ENCODE measurements around the gene PSG5. TPM values are rescaled to one million over a fixed set of nuclear protein-coding genes. Genes with fewer than 3 reads are reported as not detected.
"Not testable (repeated sequence)": the region's sequence is repeated elsewhere in the genome, so short reads cannot be mapped to it uniquely, and the experiment has no call there.

PSG5 gene
- total RNA-seq, 1 donor from 2014 or later: not detected

DNA sequence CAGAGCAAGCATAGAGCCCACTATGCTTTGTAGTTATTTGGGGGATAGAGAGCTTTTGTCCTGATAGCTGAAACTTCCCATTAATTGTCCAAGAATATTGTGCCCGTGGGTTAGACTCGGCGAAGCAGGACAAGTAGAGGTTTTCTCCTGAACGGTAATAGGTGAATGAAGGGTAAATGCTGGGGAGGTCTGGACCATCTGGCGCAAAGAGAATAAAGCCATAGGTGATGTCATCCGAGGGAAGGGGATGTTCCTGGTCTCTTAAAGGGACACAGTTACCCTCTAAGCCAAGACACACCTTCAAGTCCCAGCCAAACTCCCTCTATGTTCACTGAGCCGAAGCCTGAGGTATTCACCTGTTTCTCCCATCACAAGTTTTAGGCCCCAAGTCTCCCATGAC is 8.1 kb upstream of the PSG5 start:
- intact Hi-C loops (cut with DNase I); DNase-seq; ATAC-seq (ENCODE audit: poor library complexity): not testable (repeated sequence)

DNA sequence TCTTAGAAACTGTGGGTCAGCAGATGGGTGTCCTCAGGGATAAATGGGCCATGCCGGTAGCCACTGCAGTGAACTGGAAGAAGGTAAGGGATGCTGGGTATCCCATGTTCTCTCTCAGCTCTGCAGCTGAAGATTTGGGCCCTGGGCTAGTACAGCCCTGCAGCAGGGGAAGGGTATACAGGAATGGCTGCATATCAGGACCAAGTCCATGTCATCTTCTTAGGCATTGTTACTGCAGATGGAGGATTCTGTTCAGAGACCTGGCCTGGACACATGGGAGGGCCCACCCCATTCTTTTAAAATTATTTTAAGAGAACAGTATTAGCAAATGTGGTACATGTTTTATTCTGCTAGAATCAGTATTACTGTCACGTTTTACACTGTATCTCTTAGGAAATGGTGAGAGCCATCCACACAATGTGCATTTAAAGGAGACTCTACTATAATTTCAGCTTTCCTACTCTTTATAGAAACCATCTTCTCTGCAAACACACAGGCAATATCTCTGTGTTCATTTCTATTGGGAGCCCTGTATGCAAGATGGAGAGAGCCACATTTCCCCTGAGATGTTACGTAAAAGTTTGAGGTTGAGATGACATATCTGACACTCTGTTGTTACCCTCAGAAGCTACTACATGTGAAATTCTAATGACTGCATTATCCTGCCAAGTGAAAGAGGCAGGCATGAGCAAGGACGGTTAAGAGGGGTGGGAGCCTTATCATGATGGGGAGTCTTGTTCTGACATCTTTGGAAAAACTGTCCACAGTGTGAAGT is 6.2 kb upstream of the PSG5 start:
- ATAC-seq (ENCODE audit: poor library complexity); intact Hi-C loops (cut with DNase I): not testable (repeated sequence)

DNA sequence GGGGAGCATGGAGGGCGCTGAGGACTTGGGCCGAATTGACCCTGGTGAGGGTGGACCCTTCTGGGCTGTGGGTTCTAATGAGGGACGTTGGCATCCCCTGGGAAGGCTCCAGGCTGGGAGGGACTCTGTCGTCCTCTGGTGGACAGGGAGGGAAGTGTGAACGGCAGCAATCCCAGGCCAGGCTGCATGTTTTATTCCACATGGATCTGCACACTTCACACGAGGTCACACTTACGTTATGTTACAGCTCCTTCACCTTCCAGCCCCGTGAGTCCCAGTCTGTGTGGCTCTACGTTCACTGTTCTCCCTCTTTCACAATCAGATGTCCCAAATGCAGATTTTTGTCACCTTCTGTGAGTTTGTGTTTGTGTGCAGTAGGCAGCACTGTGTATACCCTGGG is 1.8 kb upstream of the PSG5 start:
- intact Hi-C loops (cut with DNase I); DNase-seq; ATAC-seq (ENCODE audit: poor library complexity): not testable (repeated sequence)

More for the DNA sequence above, 6.2 kb upstream of the PSG5 start:
- not testable (repeated sequence) for DNase-seq

DNA sequence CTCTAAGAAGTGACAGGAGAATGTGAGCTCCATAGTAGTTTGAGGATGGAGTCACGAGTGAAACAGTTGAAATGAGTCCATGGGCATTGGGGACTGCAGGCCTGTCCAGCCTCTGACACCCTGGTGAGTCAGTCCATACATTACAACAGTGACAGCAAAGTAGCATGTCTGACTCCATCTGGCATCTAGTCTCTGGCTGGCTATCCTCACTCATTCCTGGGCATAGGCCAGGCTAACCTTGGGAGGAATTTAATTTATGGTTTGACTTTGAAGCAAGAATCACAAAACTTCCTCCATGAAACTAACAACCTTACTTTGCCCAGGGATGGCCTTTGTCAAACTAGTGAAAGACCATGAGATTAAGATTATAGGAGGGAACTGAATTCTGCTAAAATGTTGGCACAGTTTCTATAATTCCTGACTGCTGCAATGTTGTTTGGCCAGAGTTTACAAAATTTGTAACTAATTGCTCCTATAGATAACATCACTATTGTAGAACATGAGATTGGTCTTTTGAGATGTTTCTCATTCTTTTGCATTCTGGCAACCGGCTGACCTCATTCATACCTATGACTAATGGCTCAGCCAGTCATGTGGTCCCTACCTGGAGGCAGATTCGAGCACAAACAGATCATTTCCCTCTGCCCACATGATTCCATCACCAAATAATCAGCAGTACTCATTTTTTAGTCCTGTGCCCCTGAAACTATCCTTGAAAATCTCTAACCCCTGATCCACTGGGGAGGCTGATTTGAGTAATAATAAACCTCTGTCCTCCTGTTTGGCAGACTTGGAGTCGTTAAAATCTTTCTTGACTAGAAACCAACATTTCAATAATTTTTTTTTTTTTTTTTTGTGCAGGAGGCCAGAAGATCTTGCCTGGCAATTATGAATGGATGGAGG is 4.2 kb downstream of the PSG5 start:
- ATAC-seq (ENCODE audit: poor library complexity); intact Hi-C loops (cut with DNase I); DNase-seq: not testable (repeated sequence)

DNA sequence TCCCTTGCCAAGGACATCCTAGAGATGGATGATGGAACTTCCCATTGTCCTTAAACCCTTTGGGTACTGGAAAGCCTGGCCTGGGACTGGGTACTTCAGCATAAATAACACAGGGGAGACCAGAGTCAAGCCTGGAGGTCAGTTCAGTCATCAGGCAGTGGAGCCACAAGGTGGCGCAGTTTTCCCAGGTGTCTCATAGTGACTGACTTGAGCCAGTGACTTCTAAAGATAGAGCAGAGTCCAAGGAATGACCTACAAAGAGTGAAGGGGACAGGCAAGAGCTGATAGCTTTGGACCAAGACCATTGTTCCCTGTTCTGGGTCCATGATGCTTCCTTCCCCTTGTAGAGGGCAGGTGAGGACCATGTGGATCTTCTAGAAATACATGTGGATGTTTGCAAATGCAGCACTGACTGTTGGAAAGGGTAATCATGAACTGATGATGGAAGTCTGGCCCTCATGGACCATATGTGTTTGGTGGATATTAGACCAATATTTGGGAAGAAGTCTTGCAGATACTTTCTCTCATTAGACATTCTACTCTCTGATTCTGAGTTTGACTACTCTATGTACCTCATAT is 6.7 kb downstream of the PSG5 start:
- DNase-seq; intact Hi-C loops (cut with DNase I); ATAC-seq (ENCODE audit: poor library complexity): not testable (repeated sequence)

DNA sequence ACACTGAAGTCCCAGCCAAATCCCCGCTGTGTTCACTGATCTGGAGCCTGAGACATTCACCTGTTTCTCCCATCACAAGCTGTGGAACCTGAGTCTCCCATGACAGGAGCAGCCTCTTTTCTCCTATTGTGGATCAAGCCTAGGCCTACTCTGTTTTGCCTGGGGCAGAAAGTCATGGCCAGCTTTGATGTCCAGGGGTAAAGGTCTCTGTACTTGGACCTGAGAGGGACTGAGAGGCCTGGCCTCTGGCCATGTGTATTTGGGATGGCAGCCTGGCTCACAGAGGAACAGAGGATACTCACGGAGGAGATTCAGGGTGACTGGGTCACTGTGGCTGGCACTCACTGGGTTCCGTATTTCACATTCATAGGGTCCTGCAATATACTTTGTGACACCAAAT is 7.8 kb downstream of the PSG5 start:
- ATAC-seq (ENCODE audit: poor library complexity); intact Hi-C loops (cut with DNase I); DNase-seq: not testable (repeated sequence)

DNA sequence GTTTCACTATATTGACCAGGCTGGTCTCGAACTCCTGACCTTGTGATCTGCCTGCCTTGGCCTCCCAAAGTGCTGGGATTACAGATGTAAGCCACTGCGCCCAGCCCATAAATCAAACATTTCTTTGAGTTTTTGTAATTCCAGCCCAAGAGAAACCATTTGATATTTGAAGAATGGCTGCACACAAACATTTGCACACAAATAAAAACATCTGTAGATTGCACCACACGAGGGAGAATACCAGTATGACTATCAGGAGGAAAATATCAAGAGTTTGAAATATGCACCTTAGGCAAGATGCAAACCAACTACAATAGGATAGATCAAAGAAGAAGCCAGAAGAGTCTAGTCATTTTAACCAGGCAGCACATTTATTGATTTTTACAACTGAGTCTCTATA is 20.4 kb downstream of the PSG5 start:
- ATAC-seq (ENCODE audit: poor library complexity); intact Hi-C loops (cut with DNase I); DNase-seq: not testable (repeated sequence)

DNA sequence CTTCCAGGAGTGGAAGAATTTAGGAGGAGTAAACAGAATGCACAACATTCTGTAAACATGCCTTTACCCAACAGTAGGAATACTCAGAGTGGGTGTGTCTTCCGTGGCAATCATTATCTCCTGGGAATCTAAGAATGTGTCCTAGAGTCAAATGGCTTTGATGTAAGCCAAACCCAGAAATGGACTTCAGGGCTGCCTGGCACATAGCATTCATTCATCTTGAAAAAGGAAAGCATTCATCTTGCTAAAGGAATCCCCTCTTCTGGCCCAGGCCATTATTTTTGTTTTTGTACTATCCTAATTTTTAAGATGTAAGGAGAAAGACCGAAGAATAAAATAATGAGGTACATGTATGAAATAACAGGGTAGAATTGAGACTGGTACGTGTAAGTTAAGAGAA is 23.2 kb downstream of the PSG5 start:
- DNase-seq; intact Hi-C loops (cut with DNase I); ATAC-seq (ENCODE audit: poor library complexity): not testable (repeated sequence)

DNA sequence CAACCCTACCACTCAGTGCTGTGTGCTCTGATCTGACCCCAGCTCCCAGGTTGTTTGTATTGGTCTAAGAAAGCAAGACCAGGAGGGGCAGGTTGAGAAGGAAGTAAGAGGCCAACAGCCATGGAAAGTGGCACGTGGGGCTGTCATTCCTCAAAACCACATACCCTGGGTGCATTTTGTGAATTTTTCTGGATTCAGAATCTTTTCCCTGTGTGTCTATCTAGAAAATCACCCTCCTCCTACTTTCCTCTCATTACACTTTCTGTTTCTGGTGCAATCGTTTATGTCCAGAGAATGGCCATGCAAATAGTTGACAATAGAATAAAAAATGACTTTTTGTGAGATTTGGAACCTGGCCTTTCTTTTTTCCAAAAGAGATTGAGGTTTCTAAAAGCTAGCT is 24.1 kb downstream of the PSG5 start:
- ATAC-seq (ENCODE audit: poor library complexity); DNase-seq; intact Hi-C loops (cut with DNase I): not testable (repeated sequence)

DNA sequence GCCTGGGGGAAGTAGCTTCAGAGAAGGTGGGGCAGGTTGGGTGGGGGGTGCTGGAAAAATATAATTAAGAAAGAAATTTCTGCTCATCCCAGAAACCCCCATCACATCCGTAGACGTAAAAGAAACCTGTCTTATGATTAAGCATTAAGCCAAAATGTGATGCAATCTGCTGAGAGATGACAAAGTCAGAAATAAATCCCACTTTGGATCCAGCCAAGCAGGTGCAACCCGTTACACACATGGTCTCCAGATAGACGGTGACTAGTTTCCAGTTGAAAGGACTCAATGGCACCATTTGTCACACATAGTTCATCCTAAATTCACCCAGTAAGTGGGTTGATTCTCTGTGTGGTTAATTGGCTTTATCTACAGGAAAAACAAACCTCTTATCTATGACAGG is 34.1 kb downstream of the PSG5 start:
- ATAC-seq (ENCODE audit: poor library complexity) (no peak), DNase-seq (no peak)
- intact Hi-C loops (cut with DNase I): no loop called here

DNA sequence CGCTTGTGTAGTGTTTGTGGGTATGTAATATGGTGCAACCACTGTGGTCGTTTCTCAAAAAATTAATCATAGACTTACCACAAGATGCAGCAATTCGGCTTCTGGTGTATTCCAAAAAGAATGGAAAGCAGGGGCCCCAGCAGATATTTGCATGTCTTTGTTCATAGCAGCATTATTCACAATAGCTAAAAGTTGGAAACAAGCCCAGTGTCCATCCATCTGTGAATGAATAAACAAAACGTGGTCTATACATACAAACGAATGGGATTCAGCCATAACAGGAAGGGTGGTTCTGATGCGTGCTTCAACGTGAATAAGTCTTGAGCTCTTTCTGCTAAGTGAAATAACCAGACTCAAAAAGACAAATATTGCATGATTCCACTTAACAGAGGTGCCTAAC is 36.5 kb downstream of the PSG5 start:
- intact Hi-C loops (cut with DNase I); DNase-seq; ATAC-seq (ENCODE audit: poor library complexity): not testable (repeated sequence)

DNA sequence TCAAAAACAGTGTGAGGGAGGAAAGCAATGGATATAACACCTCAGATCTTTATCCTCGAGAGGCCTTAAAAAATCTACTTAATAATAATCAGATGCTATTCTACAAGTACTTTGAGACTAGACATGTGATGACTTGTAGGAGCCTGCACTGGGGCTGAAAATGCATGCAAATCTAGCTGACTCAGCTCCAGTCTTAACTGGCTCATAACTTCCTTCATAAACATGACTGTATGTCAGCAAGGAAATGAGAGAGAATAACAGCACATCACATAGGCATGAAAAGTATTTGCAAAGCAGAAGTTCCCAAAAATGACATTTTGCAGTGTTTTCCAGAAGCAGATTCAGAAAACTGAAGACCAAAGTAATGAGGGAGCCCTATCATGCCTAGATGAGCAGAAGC is 38.1 kb downstream of the PSG5 start:
- intact Hi-C loops (cut with DNase I): no loop called here

DNA sequence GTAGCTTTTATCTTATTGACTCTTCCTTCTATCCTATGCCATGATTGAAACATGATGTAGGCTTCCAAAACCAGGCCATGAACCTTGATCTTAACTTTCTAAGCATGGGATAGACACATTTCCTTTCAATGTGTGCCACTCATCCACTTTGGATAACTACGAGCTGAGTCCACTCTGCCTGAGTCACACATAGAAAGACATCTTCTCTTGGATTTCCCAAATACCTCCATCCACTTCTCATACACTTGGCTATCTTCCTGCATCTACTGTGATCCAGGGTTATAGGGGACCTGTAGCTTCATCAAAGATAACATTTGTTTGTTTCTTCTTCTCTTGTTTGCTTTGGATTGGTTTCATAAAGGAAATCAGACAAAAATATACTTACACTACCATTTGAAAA is 44.6 kb downstream of the PSG5 start:
- intact Hi-C loops (cut with DNase I); DNase-seq; ATAC-seq (ENCODE audit: poor library complexity): not testable (repeated sequence)

More for the DNA sequence above, 38.1 kb downstream of the PSG5 start:
- ATAC-seq (ENCODE audit: poor library complexity) (no peak), DNase-seq (no peak)

DNA sequence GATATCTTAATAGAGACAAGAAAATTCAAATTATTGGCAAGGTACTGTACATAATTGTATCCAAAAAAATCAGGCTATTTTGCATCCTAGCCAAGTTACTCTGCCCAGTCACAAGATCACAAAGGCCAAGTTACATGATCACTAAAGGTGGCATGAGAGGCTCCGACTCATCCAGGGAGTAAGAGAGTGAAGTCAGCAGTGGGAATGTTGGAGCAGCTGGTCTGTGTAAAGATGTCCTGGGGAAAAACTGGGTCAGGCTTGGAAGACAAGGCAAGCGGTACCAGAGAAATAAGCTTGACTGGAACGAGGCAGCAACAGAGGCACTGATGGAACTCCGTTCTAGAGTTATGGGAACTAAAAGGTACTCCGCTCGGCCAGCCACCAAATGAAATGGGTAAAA is 53.6 kb downstream of the PSG5 start:
- ATAC-seq (ENCODE audit: poor library complexity): no peak
- no peak for DNase-seq
- intact Hi-C loops (cut with DNase I): no loop called here

DNA sequence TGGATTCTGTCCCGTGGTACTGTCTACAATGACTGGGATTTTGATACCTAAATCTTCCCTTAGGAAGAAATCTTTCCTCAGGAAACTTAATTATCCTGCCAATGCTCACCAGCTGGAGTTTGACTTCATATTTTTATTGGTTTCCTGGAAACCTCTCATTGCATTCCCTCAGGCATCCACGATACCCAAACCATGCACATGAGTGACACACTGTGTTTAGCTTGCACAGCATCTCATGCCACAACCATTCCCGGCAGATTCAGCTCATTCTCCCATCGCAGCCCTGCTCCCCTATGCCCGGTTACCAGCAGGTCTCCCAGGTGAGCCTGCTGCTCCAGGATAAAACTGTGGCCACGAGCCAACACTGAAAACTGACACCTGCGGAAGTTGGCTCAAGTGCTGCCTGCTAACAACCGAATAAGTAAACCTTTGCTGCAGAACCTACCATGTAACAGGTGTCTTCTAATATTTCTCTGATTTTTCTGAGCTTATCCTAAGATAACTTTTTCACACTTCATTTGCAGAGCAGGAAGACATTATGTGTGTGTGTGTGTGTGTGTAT is 55.0 kb downstream of the PSG5 start:
- intact Hi-C loops (cut with DNase I); DNase-seq; ATAC-seq (ENCODE audit: poor library complexity): not testable (repeated sequence)

DNA sequence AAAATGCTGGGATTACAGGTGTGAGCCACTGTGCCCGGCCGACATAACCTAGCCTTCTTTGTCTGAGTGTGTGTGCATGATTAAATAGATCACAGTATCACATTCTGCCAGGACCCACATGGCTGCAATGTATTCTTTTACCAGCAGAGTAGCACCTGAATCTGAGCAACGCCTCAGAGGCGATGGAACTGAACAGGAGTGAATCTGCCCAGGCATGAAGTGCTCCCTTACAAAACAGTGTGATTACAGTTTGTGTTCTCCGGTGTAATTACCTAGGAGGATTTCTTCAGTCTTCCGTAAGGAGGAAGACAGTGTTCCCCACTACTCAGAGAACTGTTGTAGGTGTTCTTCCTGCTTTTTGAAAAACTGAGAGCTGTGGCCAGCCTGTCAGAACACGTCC is 57.1 kb downstream of the PSG5 start:
- ATAC-seq (ENCODE audit: poor library complexity); DNase-seq; intact Hi-C loops (cut with DNase I): not testable (repeated sequence)

DNA sequence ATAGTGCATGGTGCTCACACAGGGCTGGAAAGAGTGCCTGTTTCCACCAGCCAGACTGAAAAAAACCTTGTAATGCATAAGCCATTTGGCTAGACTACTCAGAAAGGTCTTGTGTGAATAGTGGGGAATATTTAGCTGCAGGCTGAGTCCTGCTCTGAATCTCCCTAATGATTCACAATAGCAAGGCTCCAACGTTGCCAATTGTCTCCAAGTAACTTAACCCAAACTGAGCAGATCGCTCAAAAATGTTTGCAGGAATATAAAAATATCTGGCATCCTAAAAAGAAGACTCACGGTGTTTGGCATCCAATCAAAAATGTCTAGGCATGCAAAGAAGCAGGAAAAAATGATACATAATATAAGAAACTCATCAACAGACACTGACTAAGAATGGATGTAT is 59.0 kb downstream of the PSG5 start:
- ATAC-seq (ENCODE audit: poor library complexity); DNase-seq; intact Hi-C loops (cut with DNase I): not testable (repeated sequence)

DNA sequence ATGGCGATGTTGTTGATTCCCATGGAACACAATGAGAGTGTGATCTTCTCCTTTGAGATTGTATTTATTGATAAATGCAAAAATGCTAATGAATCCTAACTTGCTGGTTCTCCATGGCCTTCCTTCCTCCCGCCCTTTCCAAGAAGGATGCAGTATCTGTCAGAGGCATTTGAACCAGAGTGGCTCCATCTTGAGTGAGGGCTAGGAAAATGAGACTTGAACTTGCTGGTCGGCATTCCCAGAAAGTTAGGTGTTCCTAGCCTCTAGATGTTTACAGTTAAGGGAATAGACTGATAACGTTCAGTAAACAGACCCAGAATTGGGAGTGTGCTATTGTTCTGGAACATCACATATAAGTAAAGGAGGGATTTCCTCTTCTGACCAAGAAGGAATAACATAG is 59.6 kb downstream of the PSG5 start:
- intact Hi-C loops (cut with DNase I): no loop called here
- DNase-seq (no peak), ATAC-seq (ENCODE audit: poor library complexity) (no peak)

DNA sequence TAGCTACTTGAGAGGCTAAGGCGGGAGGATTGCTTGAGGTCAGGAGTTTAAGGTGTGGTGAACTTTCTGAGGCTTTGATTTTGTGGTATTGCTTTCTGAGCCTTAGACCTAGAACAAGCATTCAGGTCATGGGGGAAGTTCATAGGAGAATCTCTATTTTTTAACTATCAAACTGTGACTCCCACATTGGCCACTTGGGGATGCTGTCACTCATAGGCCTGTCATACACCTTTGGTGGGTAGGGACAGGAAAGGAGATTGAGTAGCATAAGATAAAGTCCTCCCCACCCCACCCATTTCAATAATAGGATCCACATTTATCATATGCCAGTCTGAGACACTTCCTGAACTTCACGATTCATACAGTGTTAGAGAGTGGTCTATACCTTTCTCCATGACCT is 62.0 kb downstream of the PSG5 start:
- no peak for ATAC-seq (ENCODE audit: poor library complexity)
- no peak for DNase-seq
- intact Hi-C loops (cut with DNase I): no loop called here

All from Right ventricle myocardium superior (tissue), 1 donor.